SK-N-MC (cell line): ENCODE results near the gene CRTC1.

ENCODE experiments used
- EZH2 ChIP-seq: fragments of 200-600 bp; sonication (generic); IDR thresholded peaks from one replicate; pipeline ENCODE4 v1.6.1; 2017; ENCODE audit warnings: antibody characterized with exemption
- POLR2AphosphoS5 ChIP-seq: IDR thresholded peaks from 2 replicates; pipeline ENCODE4 v1.6.1; 2012; ENCODE audit warnings: mild to moderate bottlenecking, low read depth, low read length, borderline replicate concordance

GRCh38 chr19:18783958-18784785 is 100.7 kb downstream of the CRTC1 start:
- TF ChIP-seq EZH2, result no peak
- TF ChIP-seq POLR2AphosphoS5, result no peak
